Measurements from ENCODE around the gene AMMECR1. TPM values are rescaled to one million over a fixed set of nuclear protein-coding genes. Genes with fewer than 3 reads are reported as not detected.

Gene AMMECR1
- total and polyA plus RNA-seq, 2 experiments from 2014 or later, result 15.3 to 17.1 TPM

GRCh38 chrX:110153244-110153643 lies 164.6 kb downstream of the AMMECR1 start:
- in situ Hi-C loops (cut with MboI), result no loop called here

GRCh38 chrX:110146521-110146920 lies 171.4 kb downstream of the AMMECR1 start:
- no peak overlapping the region for H3K27ac ChIP-seq
- H3K4me1 ChIP-seq (ENCODE audit: insufficient read depth), result peaks cover 6% of the 10 kb centered on the region; the same call in 1 of the 2 replicates
- no peaks in the 10 kb centered on the region for H3K9me3 ChIP-seq (ENCODE audit: low read depth)
- H3K79me2 ChIP-seq (ENCODE audit: insufficient read depth), result no peaks in the 10 kb centered on the region
- TF ChIP-seq EZH2 (IDR thresholded peaks at IDR 0.05; ENCODE audit: insufficient read depth, poor library complexity, severe bottlenecking) (no peak), EZH2phosphoT487 (IDR thresholded peaks at IDR 0.05; ENCODE audit: insufficient read depth, low read depth) (no peak)
- H3K4me2 ChIP-seq (ENCODE audit: unreplicated experiment), result no peak overlapping the region
- H3K36me3 ChIP-seq (ENCODE audit: low read depth), result no peaks in the 10 kb centered on the region
- no peaks in the 10 kb centered on the region for H3F3A ChIP-seq (ENCODE audit: insufficient read depth)
- no peak overlapping the region for H2AFZ ChIP-seq
- in situ Hi-C loops (cut with MboI), result loop anchor here (10.0 kb wide), 1 partner anchor 242 kb away; no protein-coding TSS in a partner anchor
- no peaks in the 10 kb centered on the region for H3K27me3 ChIP-seq (replicated peaks; ENCODE audit: insufficient read depth)
- no peak overlapping the region for H3K9ac ChIP-seq
- WGBS, 2 experiments (ENCODE audit: low coverage in 1 of 2, low lambda C conversion rate in 2 of 2, missing lambda C conversion rate in 2 of 2), result 0 to 5% methylated on average over 1 to 2 of the region's 2 CpGs
- H3K9me2 ChIP-seq (ENCODE audit: insufficient read depth), result no peaks in the 10 kb centered on the region
- DNase-seq, result peak; percentile 47
- no peaks in the 10 kb centered on the region for H4K20me1 ChIP-seq (ENCODE audit: insufficient read depth)
- H3K4me3 ChIP-seq, result no peak overlapping the region

More at GRCh38 chrX:110153244-110153643, 164.6 kb downstream of the AMMECR1 start:
- H3K36me3 ChIP-seq (ENCODE audit: low read depth), result no peaks in the 10 kb centered on the region
- TF ChIP-seq EZH2 (IDR thresholded peaks at IDR 0.05; ENCODE audit: insufficient read depth, poor library complexity, severe bottlenecking) (no peak), EZH2phosphoT487 (IDR thresholded peaks at IDR 0.05; ENCODE audit: insufficient read depth, low read depth) (no peak)
- no peak overlapping the region for H3K4me2 ChIP-seq (ENCODE audit: unreplicated experiment)
- H3K79me2 ChIP-seq (ENCODE audit: insufficient read depth), result no peaks in the 10 kb centered on the region
- H4K20me1 ChIP-seq (ENCODE audit: insufficient read depth), result no peaks in the 10 kb centered on the region
- H3K4me1 ChIP-seq (ENCODE audit: insufficient read depth), result no peaks in the 10 kb centered on the region
- H3K9ac ChIP-seq, result no peak overlapping the region
- no peaks in the 10 kb centered on the region for H3F3A ChIP-seq (ENCODE audit: insufficient read depth)
- H3K4me3 ChIP-seq, result no peak overlapping the region
- H3K27me3 ChIP-seq (replicated peaks; ENCODE audit: insufficient read depth), result no peaks in the 10 kb centered on the region
- DNase-seq, result no peak
- no peaks in the 10 kb centered on the region for H3K9me2 ChIP-seq (ENCODE audit: insufficient read depth)
- H3K27ac ChIP-seq, result no peak overlapping the region
- no peaks in the 10 kb centered on the region for H3K9me3 ChIP-seq (ENCODE audit: low read depth)
- no peak overlapping the region for H2AFZ ChIP-seq
- 85 to 91% methylated on average over 2 of the region's 2 CpGs for WGBS, 2 experiments (ENCODE audit: low coverage in 1 of 2, low lambda C conversion rate in 2 of 2, missing lambda C conversion rate in 2 of 2)

- no peaks in the 10 kb centered on the region for H3K9me2 ChIP-seq (ENCODE audit: insufficient read depth)
- in situ Hi-C loops (cut with MboI), result loop anchor here (10.0 kb wide), 1 partner anchor 241 kb away; no protein-coding TSS in a partner anchor
- no peak overlapping the region for H3K9ac ChIP-seq
- H3K27me3 ChIP-seq (replicated peaks; ENCODE audit: insufficient read depth), result no peaks in the 10 kb centered on the region
- no peak for TF ChIP-seq EZH2 (IDR thresholded peaks at IDR 0.05; ENCODE audit: insufficient read depth, poor library complexity, severe bottlenecking)
- no peak for TF ChIP-seq EZH2phosphoT487 (IDR thresholded peaks at IDR 0.05; ENCODE audit: insufficient read depth, low read depth)
- 20 to 28% methylated on average over 4 of the region's 4 CpGs for WGBS, 2 experiments (ENCODE audit: low coverage in 1 of 2, low lambda C conversion rate in 2 of 2, missing lambda C conversion rate in 2 of 2)
- H3F3A ChIP-seq (ENCODE audit: insufficient read depth), result no peaks in the 10 kb centered on the region
- H3K4me3 ChIP-seq, result no peak overlapping the region
- H4K20me1 ChIP-seq (ENCODE audit: insufficient read depth), result no peaks in the 10 kb centered on the region
- H3K9me3 ChIP-seq (ENCODE audit: low read depth), result no peaks in the 10 kb centered on the region
- peaks cover 6% of the 10 kb centered on the region; the same call in 1 of the 2 replicates for H3K4me1 ChIP-seq (ENCODE audit: insufficient read depth)
- H3K79me2 ChIP-seq (ENCODE audit: insufficient read depth), result no peaks in the 10 kb centered on the region
- DNase-seq, result peak; percentile 60
- H3K36me3 ChIP-seq (ENCODE audit: low read depth), result no peaks in the 10 kb centered on the region
- no peak overlapping the region for H3K27ac ChIP-seq
- H2AFZ ChIP-seq, result no peak overlapping the region
- H3K4me2 ChIP-seq (ENCODE audit: unreplicated experiment), result no peak overlapping the region
Observed at GRCh38 chrX:110145854-110146253, 172.0 kb downstream of the AMMECR1 start.

- TF ChIP-seq EZH2 (IDR thresholded peaks at IDR 0.05; ENCODE audit: insufficient read depth, poor library complexity, severe bottlenecking) (no peak), EZH2phosphoT487 (IDR thresholded peaks at IDR 0.05; ENCODE audit: insufficient read depth, low read depth) (no peak)
- DNase-seq, result no peak
- no peak overlapping the region for H3K4me3 ChIP-seq
- in situ Hi-C loops (cut with MboI), result loop anchor here (10.0 kb wide), 1 partner anchor 241 kb away; no protein-coding TSS in a partner anchor
- H3F3A ChIP-seq (ENCODE audit: insufficient read depth), result no peaks in the 10 kb centered on the region
- no peaks in the 10 kb centered on the region for H3K9me3 ChIP-seq (ENCODE audit: low read depth)
- no peaks in the 10 kb centered on the region for H3K27me3 ChIP-seq (replicated peaks; ENCODE audit: insufficient read depth)
- H3K4me1 ChIP-seq (ENCODE audit: insufficient read depth), result peaks cover 6% of the 10 kb centered on the region; the same call in 1 of the 2 replicates
- no peaks in the 10 kb centered on the region for H4K20me1 ChIP-seq (ENCODE audit: insufficient read depth)
- H3K27ac ChIP-seq, result no peak overlapping the region
- H3K36me3 ChIP-seq (ENCODE audit: low read depth), result no peaks in the 10 kb centered on the region
- H3K79me2 ChIP-seq (ENCODE audit: insufficient read depth), result no peaks in the 10 kb centered on the region
- no peak overlapping the region for H3K4me2 ChIP-seq (ENCODE audit: unreplicated experiment)
- H2AFZ ChIP-seq, result no peak overlapping the region
- H3K9ac ChIP-seq, result no peak overlapping the region
- H3K9me2 ChIP-seq (ENCODE audit: insufficient read depth), result no peaks in the 10 kb centered on the region
Observed at GRCh38 chrX:110145311-110145710, 172.6 kb downstream of the AMMECR1 start.

Small RNAs within 50 kb of the gene (small RNA-seq; reads per million reads assigned to genes)
- not detected for gene GNG5P2 (ENCODE audit: low read depth, low replicate concordance)
- 4.0 reads per million, percentile 76 among the genes with 10 or more reads in this experiment for gene SNORD96B (ENCODE audit: low read depth, low replicate concordance)

Other genes with a start within 250 kb of the AMMECR1 start
- 0.13 and 0.97 TPM in 2 replicates for gene RTL9, start 40.8 kb upstream of the AMMECR1 start, total RNA-seq (2014; rRNA removed; shearing (Covaris generic))
- gene RTL9, start 40.8 kb upstream of the AMMECR1 start, polyA plus RNA-seq (2016; fragmentation: Nextera tagmentation; extraction: Ambion mirVana), result 0.06 and 0.20 TPM in 2 replicates

Measured in GM23248 (cell line).